Osteocyte (in vitro differentiated cells): ENCODE measurements around the gene ADAR. TPM values are rescaled to one million over a fixed set of nuclear protein-coding genes. Genes with fewer than 3 reads are reported as not detected.
A peak's percentile ranks its signal among the peaks of the same experiment; 100 is the strongest.
"Not testable (repeated sequence)": the region's sequence is repeated elsewhere in the genome, so short reads cannot be mapped to it uniquely, and the experiment has no call there.

Experiments used
- DNase-seq: peaks from one replicate; pipeline ENCODE4 v3.0.0; 2021; ENCODE audit warnings: mixed read lengths; ENCODE audit not compliant: unreplicated experiment; ENCODE audit errors: extremely low spot score
- H3K27ac Mint-ChIP-seq: one replicate; pipeline ENCODE4 v1.8.0; 2021; ENCODE audit warnings: mild to moderate bottlenecking, mixed read lengths; ENCODE audit not compliant: unreplicated experiment
- H3K27me3 Mint-ChIP-seq: one replicate; pipeline ENCODE4 v1.8.0; 2021; ENCODE audit warnings: mixed read lengths; ENCODE audit not compliant: unreplicated experiment
- H3K36me3 Mint-ChIP-seq: one replicate; pipeline ENCODE4 v1.8.0; 2021; ENCODE audit warnings: mixed read lengths; ENCODE audit not compliant: unreplicated experiment
- H3K4me1 Mint-ChIP-seq: one replicate; pipeline ENCODE4 v1.8.0; 2021; ENCODE audit warnings: mixed read lengths; ENCODE audit not compliant: unreplicated experiment
- H3K4me3 Mint-ChIP-seq: one replicate; pipeline ENCODE4 v1.8.0; 2021; ENCODE audit warnings: mild to moderate bottlenecking, moderate library complexity, mixed read lengths; ENCODE audit not compliant: unreplicated experiment
- H3K9me3 Mint-ChIP-seq: one replicate; pipeline ENCODE4 v1.8.0; 2021; ENCODE audit warnings: mixed read lengths; ENCODE audit not compliant: unreplicated experiment
- long read RNA-seq: library from polyadenylated mRNA; unstranded; transcript quantifications from one replicate; pipeline ENCODE4 v2.0.0, GENCODE V29; 2021
- total RNA-seq: library from RNA; stranded (reverse); gene quantifications from 2 replicates; pipeline ENCODE4 v1.2.1, GENCODE V29; 2021
- TF ChIP-seq, protein P1 (sequence below): fragments of 200-600 bp; sonication (generic); IDR thresholded peaks from 2 replicates; pipeline ENCODE4 v1.5.0; 2021; ENCODE audit warnings: antibody characterized with exemption, mild to moderate bottlenecking, moderate library complexity

The ADAR gene, protein sequence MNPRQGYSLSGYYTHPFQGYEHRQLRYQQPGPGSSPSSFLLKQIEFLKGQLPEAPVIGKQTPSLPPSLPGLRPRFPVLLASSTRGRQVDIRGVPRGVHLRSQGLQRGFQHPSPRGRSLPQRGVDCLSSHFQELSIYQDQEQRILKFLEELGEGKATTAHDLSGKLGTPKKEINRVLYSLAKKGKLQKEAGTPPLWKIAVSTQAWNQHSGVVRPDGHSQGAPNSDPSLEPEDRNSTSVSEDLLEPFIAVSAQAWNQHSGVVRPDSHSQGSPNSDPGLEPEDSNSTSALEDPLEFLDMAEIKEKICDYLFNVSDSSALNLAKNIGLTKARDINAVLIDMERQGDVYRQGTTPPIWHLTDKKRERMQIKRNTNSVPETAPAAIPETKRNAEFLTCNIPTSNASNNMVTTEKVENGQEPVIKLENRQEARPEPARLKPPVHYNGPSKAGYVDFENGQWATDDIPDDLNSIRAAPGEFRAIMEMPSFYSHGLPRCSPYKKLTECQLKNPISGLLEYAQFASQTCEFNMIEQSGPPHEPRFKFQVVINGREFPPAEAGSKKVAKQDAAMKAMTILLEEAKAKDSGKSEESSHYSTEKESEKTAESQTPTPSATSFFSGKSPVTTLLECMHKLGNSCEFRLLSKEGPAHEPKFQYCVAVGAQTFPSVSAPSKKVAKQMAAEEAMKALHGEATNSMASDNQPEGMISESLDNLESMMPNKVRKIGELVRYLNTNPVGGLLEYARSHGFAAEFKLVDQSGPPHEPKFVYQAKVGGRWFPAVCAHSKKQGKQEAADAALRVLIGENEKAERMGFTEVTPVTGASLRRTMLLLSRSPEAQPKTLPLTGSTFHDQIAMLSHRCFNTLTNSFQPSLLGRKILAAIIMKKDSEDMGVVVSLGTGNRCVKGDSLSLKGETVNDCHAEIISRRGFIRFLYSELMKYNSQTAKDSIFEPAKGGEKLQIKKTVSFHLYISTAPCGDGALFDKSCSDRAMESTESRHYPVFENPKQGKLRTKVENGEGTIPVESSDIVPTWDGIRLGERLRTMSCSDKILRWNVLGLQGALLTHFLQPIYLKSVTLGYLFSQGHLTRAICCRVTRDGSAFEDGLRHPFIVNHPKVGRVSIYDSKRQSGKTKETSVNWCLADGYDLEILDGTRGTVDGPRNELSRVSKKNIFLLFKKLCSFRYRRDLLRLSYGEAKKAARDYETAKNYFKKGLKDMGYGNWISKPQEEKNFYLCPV
- 186 and 188 TPM in 2 replicates for total RNA-seq
- long read RNA-seq, partial matches to known transcripts = 82 of 139 reads
- long read RNA-seq, other reads (novel, unspliced or antisense) = 54 of 139 reads

DNA sequence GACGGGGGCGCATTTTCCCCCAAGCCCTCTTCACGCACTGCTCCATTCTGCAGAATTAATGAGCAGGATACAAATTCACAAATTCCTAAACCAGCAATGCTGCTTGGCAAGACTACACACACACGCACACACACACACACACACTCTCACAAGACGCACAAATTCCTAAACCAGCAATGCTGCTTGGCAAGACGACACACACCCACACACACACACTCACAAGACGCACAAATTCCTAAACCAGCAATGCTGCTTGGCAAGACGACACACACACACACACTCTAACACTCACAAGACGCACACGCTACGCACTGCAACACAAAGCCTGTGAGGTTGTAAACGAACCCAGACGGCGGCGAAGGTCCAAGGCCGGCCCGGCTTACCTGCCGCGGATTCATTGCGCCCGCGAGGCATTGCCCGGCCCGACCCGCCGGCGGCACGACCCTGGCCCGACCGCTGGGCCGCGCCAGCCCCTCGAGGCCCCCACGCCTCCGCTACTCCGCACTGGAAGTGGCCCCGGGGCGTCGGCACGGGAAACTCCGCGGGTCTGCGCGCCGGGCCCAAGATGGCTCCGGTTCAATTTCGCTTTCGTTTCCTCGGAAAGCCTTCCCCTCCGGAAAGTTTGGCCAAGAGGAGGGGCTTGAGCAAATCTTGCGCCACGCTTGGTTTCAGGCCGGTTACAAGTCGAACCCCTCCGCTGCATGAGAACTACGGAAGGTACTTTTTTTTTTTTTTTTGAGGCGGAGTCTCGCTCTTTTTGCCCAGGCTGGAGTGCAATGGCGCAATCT, at the start of gene ADAR:
TSS of gene ADAR (minus strand) at position 578 of the 788 bp plus-strand sequence. CDS start at position 398, 180 bp downstream.
- Mint-ChIP-seq H3K9me3 (no peaks in the 10 kb centered on the region), H3K36me3 (peaks cover 3% of the 10 kb centered on the region), H3K4me3 (peak within 1 kb of the TSS; percentile 93), H3K27ac (peak within 1 kb of the TSS; percentile 99), H3K4me1 (peaks cover 44% of the 10 kb centered on the region), H3K27me3 (no peaks in the 10 kb centered on the region)
- TF ChIP-seq, protein P1, sequence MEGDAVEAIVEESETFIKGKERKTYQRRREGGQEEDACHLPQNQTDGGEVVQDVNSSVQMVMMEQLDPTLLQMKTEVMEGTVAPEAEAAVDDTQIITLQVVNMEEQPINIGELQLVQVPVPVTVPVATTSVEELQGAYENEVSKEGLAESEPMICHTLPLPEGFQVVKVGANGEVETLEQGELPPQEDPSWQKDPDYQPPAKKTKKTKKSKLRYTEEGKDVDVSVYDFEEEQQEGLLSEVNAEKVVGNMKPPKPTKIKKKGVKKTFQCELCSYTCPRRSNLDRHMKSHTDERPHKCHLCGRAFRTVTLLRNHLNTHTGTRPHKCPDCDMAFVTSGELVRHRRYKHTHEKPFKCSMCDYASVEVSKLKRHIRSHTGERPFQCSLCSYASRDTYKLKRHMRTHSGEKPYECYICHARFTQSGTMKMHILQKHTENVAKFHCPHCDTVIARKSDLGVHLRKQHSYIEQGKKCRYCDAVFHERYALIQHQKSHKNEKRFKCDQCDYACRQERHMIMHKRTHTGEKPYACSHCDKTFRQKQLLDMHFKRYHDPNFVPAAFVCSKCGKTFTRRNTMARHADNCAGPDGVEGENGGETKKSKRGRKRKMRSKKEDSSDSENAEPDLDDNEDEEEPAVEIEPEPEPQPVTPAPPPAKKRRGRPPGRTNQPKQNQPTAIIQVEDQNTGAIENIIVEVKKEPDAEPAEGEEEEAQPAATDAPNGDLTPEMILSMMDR = no peak
- DNase-seq = peak; percentile 95

DNA sequence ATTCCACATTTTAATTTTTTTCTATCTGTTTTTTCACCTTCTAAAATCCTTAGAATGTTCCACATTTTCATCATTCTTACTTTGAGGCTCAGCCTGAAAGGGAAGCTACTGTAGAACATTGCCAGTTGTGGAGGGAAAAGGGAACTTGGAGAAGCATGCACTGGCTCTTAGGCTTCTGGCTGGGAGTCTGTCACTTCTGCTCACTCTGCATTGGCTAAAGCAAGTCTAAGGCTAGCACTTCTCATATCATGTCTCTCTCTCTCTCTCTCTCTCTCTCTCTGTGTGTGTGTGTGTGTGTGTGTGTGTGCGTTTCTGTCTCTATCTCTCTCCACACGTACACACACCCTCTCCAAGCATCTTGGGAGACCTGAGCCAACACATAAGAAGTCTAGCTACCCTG, 49.6 kb upstream of the ADAR start:
- no peak for DNase-seq
- no peaks in the 10 kb centered on the region for H3K4me1 Mint-ChIP-seq
- H3K27me3 Mint-ChIP-seq = peaks cover 86% of the 10 kb centered on the region
- H3K9me3 Mint-ChIP-seq = no peaks in the 10 kb centered on the region
- TF ChIP-seq, protein P1 = no peak
- no peak overlapping the region for H3K27ac Mint-ChIP-seq
- H3K36me3 Mint-ChIP-seq = no peaks in the 10 kb centered on the region
- H3K4me3 Mint-ChIP-seq = no peak overlapping the region

DNA sequence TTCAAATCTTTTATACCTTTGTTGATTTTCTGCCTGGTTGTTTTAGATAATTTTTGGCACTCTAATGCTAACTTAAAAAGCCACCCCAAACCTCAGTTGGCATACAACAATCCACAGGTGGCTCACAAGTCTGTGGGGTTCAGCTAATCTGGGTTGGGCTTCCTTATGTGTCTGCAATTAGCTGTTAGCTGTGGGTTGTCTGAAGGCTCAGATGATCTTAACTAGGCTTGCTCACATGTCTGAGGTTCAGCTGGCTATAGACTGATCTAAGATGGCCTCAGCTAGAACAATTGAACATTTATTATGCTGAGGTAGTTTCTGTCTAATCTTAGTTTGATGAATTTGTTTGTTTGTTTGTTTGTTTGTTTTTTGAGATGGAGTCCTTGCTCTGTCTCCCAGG, 44.9 kb upstream of the ADAR start:
- no peaks in the 10 kb centered on the region for H3K4me1 Mint-ChIP-seq
- H3K27ac Mint-ChIP-seq = no peak overlapping the region
- no peak for DNase-seq
- H3K36me3 Mint-ChIP-seq = no peaks in the 10 kb centered on the region
- no peaks in the 10 kb centered on the region for H3K9me3 Mint-ChIP-seq
- TF ChIP-seq, protein P1 = no peak
- H3K27me3 Mint-ChIP-seq = peaks cover 80% of the 10 kb centered on the region
- H3K4me3 Mint-ChIP-seq = no peak overlapping the region

DNA sequence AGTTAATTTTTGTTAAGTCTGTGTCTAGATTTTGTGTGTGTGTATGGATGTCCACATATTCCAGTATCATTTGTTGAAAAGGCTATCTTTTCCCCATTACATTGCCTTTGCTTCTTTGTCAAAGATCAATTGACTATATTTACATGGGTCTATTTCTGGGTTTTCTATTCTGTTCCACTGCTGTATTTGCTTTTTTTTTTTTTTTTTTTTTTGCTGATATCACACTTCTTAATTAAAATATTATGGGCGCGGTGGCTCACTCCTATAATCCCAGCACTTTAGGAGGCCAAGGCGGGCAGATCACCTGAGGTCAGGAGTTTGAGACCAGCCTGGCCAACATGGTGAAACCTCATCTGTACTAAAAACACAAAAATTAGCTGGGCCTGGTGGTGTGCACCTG, 36.7 kb upstream of the ADAR start:
- not testable (repeated sequence) for H3K27ac Mint-ChIP-seq, H3K9me3 Mint-ChIP-seq, H3K4me1 Mint-ChIP-seq, DNase-seq, H3K36me3 Mint-ChIP-seq, H3K4me3 Mint-ChIP-seq
- H3K27me3 Mint-ChIP-seq = peaks cover 35% of the 10 kb centered on the region

DNA sequence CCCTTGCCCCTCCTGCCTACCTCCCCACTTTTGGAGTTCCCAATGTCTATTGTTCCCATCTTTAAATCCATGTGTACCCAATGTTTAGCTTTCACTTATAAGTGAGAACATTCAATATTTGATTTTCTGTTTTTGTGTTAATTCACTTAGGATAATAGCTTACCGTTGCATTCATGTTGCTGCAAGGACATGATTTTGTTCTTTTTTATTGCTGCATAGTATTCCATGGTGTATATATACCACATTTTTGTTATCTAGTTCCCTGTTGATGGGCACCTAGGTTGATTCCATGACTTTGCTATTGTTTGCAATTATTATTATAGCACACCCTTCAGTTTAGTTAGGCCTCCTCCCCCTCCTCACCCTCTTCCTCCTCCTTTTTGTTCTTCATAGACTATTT, 33.5 kb upstream of the ADAR start:
- TF ChIP-seq, protein P1 = no peak
- no peak for DNase-seq
- Mint-ChIP-seq H3K36me3 (peaks cover 3% of the 10 kb centered on the region), H3K9me3 (peaks cover 15% of the 10 kb centered on the region), H3K27me3 (peaks cover 35% of the 10 kb centered on the region), H3K4me1 (no peaks in the 10 kb centered on the region), H3K4me3 (no peak overlapping the region), H3K27ac (no peak overlapping the region)
